GM18909 (cell line): Measurements from ENCODE around the gene VDR.
"Not testable (repeated sequence)": the region's sequence is repeated elsewhere in the genome, so short reads cannot be mapped to it uniquely, and the experiment has no call there.

Source experiments
- ATAC-seq: cut with Tn5 transposase; IDR thresholded peaks from one replicate; pipeline ENCODE4 v1.9.1; 2021; ENCODE audit warnings: mild to moderate bottlenecking; ENCODE audit not compliant: unreplicated experiment, poor library complexity

The VDR gene

DNA sequence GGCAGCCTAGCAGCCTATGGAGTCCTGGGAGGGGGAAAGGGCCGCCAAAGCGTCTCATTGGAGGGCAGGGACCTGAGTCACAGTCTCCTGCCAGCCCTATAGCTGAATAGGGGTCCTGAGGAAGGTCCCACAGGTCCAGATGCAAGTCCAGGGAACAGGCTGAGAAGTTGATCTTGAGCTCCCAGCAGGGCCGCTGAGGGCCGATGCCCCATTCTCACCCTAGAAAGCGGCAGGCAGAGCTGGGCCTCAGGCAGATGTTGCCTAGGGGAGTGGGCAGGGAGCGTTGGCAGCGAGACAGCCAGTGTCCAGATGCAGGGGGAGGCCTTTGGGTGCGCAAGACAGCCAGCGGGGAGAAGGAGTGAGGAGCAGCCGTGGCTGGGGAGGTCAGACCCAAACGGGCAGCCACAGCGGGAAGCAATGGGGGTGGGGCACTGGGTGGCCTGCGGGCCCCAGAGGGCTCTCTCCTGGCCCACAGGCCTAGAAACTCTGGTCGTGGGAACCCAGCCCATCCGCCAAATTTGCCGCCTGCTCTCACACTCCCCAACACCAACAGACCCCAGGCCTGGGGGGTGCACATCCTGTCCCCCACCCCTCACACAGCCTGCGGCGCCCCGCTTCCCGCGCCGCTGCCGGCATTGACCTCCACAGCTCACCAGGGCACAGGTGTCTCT is 86.2 kb downstream of the VDR start:
- ATAC-seq, result peak; percentile 9

DNA sequence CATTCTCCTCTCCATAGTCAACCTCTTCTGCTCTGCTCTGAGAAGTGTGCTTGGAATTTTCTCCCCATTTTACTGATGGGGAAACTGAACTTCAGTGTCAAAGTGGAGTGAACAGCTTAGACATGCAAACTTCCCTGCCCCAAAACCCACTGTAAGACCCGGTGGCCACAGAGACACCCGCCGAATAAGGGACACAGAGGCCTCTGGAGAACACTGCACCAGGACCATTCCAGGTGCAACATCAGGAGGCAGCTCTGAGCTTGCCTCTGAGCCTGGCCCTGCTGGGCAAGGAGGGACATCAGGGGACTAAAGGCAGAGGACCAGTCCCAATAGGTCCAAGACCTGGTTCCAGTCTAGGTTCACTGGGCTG is 86.8 kb downstream of the VDR start:
- no peak for ATAC-seq

DNA sequence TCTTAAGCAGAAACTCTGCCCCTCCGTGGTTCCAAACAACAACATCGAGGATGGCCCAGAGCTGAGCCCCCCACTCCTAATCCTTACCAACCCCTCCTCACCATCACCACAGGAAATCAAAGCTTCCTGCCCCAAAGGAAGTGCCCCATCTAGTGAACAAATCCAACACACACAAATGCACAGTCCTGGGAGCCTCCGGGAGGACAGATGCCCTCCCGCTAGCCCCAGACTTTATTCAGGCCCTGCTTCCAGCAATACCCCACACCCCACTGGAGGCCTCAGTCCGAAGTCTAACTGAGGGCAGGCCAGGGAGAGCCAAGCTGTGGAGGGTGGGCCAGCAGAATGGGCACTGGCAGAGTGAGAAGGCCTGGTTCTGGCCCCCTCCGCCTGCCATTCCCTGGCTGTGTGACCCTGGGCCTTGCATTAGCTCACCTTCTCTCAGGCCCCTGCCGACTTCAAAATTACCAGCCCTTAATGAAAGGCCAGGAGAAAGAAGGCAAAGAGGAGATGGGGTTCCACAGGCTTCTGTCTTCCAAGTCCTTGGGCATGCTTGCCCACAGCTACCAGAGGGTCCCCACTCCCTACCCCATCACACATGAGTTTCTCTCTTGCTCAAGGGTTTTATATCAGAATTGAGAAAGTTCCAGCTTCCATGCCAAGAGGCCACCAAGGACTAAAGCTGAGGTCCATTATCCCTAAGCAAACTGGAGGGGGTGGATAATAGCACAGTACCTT is 87.4 kb downstream of the VDR start:
- ATAC-seq, result no peak

DNA sequence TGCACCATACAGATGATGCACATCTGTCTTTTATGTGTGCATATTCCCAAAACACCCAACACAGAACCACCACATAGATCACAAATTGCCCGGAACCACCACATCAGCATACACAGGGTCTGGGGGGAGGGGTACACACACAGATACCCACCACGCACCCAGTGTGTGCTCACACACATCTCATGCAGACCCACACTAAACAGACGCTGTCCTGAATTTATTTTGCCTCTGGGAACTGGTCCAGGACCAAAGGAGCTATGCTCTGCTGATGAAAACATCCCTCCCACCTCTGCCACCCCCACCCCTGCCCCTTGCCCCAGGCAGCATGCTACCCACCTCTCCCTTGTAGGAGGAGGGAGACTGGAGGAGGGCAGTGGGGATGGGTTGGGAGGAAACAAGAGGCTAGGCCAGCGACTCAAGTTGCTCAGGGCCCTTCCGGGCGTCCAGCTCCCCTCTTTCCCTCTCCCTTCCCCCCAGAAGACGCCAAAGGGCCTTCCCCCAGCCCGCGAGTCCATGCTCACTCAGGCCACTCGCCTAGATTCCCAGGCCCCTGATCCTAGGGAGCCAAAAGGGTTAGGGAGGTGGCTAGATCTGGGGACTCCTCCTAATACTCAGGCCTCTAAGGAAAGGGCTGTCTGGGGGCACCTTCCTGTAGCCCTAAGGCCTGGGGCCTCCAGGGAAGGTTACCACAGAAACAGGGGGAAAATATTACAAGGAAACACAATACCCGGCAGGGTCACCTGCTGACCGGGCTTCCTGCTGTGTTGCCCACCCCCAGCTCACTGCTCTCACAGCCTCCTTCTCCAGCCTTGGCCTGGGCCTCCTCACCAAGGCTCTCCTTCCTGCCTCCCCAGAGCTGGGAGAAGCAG is 88.2 kb downstream of the VDR start:
- no peak for ATAC-seq

DNA sequence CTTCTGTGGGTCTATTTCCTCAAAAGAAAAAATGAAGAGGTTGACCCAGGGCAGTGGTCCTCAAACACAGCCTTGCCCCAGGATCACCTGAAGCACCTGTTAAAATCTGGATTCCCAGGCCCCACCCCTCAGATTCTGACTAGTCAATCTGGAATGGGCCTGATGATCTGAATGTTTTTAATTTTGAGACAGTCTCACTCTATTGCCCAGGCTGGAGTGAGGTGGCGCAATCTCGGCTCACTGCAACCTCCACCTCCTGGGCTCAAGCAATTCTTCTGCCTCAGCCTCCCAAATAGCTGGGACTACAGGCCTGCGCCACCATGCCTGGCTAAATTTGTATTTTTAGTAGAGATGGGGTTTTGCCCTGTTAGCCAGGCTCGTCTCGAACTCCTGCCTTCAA is 89.3 kb downstream of the VDR start:
- not testable (repeated sequence) for ATAC-seq

DNA sequence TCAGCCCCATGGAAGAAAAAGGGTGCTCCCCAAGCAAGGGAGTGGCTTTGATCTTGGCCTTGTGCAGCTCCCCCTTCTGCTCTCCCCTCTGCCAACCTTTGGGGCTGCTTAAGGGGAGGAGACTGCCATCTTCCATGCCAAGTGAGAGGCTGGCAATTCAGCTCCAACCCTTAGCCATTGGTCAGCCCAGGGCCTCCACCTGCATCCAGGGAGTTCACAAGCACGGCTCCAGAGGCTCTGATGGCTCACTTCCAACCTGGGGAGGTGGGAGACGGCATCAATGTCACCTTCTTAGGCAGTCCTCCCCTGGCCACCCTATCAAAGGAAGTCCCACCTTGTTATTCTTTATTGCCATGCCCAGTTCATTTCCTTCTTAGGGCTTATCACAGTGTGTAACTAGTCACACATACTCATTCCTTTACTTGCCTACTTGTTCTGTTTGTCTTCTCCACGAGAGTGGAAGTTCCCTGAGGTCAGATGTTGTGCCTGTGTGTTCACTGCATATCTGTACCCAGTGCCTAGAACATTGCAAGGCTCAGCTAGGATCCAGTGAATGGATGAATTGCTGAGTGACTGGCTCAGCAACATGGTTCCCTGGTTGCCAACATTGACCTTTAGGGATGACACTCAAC is 90.1 kb downstream of the VDR start:
- ATAC-seq, result no peak

DNA sequence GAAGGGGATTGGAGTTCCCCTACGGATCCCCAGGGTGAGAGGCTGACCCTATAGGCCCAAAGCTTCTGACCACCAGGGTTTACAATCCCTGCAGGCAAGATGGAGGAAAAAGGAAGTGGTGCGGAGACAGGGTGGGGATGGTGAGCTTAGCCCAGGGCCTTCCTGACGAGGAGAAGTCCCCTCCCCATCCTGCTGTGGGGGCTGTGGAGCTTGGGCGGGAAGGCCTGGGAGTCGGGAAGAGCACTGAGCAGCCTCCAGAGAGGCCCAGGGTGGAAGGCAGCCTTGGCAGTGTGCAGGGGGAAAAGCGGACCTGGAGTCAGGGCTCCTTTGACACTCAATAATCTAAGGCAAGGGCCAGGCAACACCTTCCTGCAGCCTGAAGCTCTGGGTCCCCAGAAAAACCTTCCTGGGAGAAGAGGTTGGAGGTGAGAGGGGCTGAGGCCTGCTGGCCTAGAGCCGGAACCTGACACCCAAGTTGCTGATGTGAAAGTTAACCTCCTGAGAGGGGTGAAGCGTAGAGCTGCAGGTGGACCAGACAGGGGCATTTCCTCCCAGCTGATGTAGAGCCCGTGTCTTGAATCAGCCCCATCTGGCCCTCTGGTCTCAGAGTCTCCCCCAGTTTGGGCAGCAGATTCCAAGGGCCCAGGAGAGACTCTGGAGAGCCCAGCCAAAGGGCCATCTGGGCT is 91.1 kb downstream of the VDR start:
- ATAC-seq, result peak; percentile 60

DNA sequence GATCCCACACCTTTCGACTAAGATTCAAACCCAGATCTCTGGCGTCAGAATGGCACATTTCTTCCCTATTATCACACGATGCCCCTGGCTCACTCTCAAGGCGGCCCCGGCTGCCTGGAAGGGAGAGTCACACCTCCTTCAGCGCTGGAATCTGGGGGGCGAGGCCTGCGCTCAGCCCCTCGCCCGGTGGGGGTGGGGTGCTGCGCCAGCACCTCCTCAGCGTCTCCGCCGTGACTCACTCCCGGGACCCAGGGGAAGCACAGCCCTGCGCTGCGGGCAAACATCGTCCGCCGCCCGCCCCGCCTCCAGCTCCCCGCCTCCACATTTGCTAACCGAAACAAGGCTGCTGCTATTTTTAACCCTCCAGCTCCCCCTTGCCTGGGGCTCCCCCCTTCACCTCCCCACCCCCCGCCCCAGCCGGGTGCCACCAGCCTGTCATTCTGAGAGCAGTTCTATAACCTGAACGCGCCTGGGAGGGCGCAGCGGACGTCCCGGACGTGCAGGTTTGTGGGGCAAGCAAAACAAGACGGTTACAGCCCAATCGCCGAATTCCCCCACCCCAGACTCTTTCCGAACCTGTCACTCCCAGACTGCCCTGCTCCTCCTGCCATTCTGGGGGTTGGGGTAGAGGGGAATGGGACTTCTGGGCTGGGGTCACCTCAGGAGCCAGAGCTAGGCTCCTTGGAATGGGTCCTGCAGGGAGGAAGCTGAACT is 91.8 kb downstream of the VDR start:
- ATAC-seq, result peak; percentile 68

DNA sequence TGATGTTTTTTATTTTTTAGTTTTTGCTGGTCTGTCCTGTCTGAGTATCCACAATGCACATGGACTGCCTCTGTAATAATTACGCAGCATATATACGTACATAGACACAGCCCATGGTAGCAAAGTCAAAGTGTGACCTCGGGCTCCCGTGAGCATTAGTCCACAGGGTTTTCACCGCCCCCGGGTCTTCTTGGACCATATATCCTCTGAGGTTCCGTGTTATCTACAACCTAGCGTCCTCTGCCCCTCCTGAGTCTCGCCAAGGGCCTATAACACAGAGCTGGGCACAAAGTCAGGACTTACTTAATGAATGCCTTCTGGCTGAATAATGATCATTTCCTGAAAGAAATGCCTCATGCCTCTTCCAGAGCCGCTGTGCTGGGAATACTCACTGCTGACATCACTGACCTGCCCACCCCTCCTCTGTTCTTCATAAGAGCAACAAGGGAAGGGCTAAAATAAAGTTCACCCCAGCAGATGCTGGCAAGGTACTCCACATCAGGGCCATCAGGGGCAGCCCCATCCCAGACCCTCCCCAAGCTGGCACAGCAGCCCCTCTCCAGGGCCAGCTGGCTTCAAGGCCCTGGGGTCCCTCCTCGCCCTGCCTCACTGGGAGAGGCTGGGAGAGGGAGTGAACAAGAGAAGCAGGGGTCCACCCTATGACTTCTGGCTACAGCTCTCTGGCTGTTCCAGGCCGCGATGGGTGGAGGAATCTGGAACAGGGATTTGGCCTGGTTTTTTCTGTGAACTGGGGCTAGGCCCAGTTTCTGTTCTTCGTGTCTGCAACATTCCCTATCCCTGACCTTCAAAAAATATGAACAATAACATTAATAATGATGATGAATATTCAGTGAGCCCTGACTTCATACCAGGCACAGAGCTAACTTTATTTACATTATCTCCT is 93.0 kb downstream of the VDR start:
- no peak for ATAC-seq

DNA sequence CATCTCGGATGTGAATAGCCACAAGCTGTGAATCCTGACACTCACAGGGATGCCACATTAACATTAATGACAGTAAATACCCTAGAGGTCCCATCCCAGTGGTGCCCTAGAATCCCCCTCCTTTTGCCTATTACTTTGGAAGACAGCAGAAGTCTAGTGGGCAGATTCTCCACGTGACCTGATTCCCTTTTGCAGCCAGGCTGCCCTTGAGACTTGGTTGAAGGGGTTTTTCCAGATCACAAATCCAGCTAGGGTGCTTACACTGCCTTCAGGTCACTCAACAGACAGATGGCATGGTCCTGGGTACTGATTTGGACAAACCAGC is 93.8 kb downstream of the VDR start:
- no peak for ATAC-seq

DNA sequence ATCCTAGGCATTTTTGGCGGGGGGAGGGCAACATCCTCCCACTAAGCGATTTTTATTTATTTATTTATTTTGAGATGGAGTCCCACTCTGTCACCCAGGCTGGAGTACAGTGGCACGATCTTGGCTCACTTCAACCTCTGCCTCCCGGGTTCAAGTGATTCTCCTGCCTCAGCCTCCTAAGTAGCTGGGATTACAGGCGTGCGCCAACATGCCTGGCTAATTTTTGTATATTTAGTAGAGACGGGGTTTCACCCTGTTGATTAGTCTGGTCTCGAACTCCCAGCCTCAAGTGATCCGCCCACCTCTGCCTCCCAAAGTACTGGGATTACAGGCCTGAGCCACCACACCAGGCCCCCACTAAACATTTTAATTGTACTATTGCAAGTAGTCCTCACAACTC is 95.3 kb downstream of the VDR start:
- ATAC-seq, result not testable (repeated sequence)

DNA sequence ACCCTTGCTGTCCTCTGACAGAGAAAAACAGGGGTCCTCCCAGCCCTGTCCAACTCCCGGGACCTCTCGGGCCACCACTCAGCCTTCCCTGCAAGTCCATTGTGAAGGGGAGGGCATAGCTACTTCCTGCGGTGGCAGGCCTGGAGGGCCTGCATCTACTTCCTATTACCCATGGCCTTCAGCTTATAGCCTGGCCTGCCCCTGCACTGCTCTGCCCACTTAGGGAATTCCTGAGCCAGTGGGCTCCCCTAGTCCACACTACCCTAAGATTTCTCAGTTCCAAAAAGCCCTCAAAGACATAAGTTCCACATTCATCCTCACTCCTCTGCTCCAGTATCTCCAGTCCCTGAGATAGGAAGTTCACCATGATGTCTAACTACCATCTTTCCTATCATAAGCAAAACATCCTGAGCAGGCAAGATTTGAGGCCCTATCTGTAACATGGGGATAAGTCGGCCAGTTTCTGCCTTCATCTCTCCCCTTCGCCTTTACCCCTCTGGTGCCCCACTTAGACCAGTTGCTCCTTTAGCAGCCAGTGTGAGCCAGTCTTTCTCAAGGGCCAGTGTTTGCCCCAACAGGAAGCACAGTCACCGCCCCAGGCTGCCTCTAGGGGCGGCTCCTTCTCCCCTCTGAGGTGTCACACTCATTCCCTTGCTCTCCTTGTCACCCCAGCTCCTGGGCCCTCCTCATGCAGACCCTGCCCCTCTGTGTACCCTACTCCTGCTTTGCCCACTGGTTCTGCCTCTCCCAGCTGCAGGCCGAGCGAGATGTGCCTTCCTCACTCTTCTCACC is 96.0 kb downstream of the VDR start:
- ATAC-seq, result no peak

DNA sequence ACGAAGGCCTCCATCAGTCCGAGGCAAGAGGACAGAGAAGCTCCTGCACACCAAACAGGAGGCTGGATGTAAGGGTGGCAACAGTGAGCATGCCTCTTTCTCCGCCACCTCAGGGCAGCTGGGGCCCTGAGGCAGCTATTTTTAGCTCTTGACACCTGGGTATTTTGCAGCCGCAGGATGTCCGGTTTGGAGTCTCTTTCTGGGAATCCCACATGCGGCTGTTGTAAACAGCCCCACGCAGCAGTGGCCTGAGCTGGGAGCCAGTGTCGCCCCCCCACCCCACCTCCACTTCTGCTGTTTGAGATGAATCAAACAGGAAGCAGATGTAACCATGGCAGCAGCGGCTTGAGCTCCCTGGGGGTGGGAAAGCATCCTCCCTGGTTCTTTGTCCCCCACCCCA is 96.7 kb downstream of the VDR start:
- peak; percentile 41 for ATAC-seq

DNA sequence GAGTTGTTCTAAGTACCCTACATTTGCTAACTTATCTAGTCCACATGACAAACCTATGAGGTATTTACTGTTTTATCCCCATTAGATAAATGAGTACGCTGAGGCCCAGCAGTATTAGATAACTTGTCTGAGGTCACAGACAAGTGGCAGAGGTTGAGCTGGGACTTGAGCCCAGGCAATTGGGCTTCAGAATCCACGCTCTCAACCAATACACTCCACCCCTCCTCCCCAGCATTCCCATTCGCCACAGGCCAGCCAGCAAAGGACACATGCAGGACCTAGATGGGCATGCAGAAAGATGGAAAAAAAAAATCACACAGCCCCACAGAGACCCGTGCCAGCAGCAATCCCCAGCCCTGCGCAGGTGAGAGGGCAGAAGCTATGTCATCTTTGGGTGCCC is 97.5 kb downstream of the VDR start:
- no peak for ATAC-seq

DNA sequence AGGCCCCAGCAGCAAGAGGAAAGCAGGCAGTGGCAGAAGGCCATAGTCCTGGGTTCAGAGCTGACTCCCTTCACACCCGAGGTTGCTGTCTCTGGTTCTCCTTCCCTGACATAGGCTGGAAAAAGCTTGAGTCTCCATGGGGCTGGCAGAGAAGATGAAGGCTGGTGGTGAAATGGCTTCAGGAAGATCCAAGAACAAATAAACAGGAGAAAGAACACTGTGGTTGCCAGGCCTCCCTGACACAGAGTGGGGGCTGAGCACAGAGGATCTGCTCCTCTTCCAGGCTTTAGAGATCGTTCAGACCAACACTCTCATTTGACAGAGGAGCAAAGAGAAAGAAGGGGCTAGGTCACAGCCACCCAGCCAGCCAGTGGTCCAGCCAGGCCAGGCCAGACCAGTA is 99.4 kb downstream of the VDR start:
- ATAC-seq, result no peak

DNA sequence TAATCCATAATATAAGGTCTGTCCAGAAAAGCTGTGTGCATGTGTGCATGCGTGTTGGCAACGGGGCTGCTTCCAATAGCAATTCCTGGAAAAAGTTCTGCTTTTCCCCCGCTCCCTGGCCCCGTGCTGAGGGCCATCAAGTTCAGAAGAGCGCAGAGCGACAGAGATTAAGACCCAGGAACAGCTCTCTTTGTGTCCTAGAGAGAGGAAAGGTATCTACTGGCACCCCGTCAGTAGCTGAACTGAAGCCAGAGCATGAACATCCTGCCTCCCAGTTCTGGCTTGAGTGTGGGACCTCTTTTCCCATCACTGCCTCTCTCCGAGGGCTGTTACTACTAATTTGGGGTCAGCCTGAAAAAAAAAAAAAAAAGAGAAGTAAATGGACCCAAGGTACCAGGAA is 100.6 kb downstream of the VDR start:
- no peak for ATAC-seq

DNA sequence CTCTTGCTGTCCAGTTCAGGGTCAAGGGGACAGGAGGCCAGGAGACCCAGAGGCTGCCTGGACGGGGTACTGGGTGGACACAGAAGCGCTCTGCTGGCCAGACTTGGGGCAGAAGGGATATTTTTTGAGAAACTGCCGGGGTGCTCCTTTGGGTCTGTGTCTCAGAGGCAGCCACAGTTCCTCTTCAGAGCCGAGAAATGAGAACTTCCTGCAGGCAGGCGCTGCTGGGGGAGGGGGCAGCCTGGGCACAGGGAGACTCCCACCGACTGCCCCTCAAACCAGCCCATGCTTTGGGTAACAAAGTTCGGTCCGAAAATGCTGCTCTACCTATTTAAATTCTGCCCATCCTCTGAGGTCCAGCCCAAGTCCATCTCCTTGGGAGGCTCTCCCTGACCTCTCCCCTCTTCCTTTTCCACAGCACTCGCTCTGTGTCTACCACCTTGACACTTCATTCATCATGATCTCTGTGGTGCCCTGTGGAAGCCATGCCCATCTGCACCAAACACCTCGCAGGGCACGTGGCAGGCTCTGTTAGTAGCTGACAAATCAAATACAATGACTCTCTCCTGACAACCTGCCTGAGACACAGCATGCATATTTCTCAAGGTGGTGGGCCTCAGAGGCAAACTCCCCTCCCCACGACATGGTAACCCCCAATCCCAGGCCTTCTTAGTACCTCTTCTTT is 101.5 kb downstream of the VDR start:
- ATAC-seq, result no peak
